HEK293 (cell line): ENCODE results near the gene ADRB1.

Source experiments
- CTCF ChIA-PET: fragments of 350-600 bp; formaldehyde crosslinking; extraction: SDS; loops from one replicate; lab custom pipeline; 2021; ENCODE audit warnings: antibody characterized with exemption; lab: Yijun Ruan, JAX
- POLR2A ChIA-PET: fragments of 300-600 bp; formaldehyde crosslinking; extraction: SDS; loops from one replicate; lab custom pipeline; 2020; ENCODE audit warnings: antibody characterized with exemption, inconsistent platforms; lab: Yijun Ruan, JAX
- H3K27ac ChIP-seq: fragments of 200-500 bp; sonication (Bioruptor generic); 2 replicates; pipeline ENCODE4 v1.5.1; 2014; ENCODE audit warnings: low read depth, low read length, control low read depth, inconsistent platforms; ENCODE audit errors: extremely low read depth
- H3K36me3 ChIP-seq, 2 experiments: fragments of 200-500 bp in 1 of 2; sonication (Bioruptor generic) in 1 of 2; 1 replicate in 1 of 2; 2 replicates in 1 of 2; pipeline ENCODE4 v1.5.1; 2014 to 2017; ENCODE audit warnings: inconsistent platforms in 2 of 2, low read length in 2 of 2; ENCODE audit not compliant: control insufficient read depth in 2 of 2, insufficient read depth in 1 of 2
- H3K4me1 ChIP-seq: fragments of 200-500 bp; sonication (Bioruptor generic); 2 replicates; pipeline ENCODE4 v1.5.1; 2014; ENCODE audit warnings: mild to moderate bottlenecking, low read length, inconsistent platforms; ENCODE audit not compliant: control insufficient read depth, insufficient read depth
- H3K4me3 ChIP-seq: 2 replicates; pipeline ENCODE4 v1.5.1; 2011; ENCODE audit warnings: low read depth, mild to moderate bottlenecking, control low read depth, low read length, moderate library complexity
- H3K9me3 ChIP-seq: fragments of 200-500 bp; sonication (Bioruptor generic); 2 replicates; pipeline ENCODE4 v1.5.1; 2014; ENCODE audit warnings: low read depth, low read length, inconsistent platforms; ENCODE audit not compliant: control insufficient read depth, insufficient read depth
- EGR2 ChIP-seq: fragments of 450-650 bp; formaldehyde crosslinking; IDR thresholded peaks from 2 replicates; pipeline ENCODE4 v1.5.1; 2016; ENCODE audit warnings: low read depth, missing biosample characterization, missing genetic modification characterization
- FEZF1 ChIP-seq: fragments of 450-650 bp; formaldehyde crosslinking; IDR thresholded peaks from 2 replicates; pipeline ENCODE4 v1.5.1; 2016; ENCODE audit warnings: missing biosample characterization, missing genetic modification characterization
- SCRT2 ChIP-seq: fragments of 450-650 bp; formaldehyde crosslinking; IDR thresholded peaks from 2 replicates; pipeline ENCODE4 v1.5.1; 2016; ENCODE audit warnings: missing biosample characterization, missing genetic modification characterization
- SP3 ChIP-seq: fragments of 450-650 bp; formaldehyde crosslinking; IDR thresholded peaks from 2 replicates; pipeline ENCODE4 v1.5.1; 2016; ENCODE audit warnings: missing biosample characterization, missing genetic modification characterization
- ZNF121 ChIP-seq: fragments of 450-650 bp; formaldehyde crosslinking; IDR thresholded peaks from 2 replicates; pipeline ENCODE4 v1.5.1; 2016; ENCODE audit warnings: missing biosample characterization, missing genetic modification characterization
- ZNF132 ChIP-seq: fragments of 450-650 bp; formaldehyde crosslinking; IDR thresholded peaks from 2 replicates; pipeline ENCODE4 v1.5.1; 2017; ENCODE audit warnings: missing biosample characterization, missing genetic modification characterization, borderline replicate concordance
- ZNF174 ChIP-seq: fragments of 450-650 bp; formaldehyde crosslinking; IDR thresholded peaks from 2 replicates; pipeline ENCODE4 v1.5.0; 2017; ENCODE audit warnings: missing biosample characterization, mild to moderate bottlenecking, missing genetic modification characterization
- ZNF175 ChIP-seq: fragments of 450-650 bp; formaldehyde crosslinking; IDR thresholded peaks from 2 replicates; pipeline ENCODE4 v1.5.1; 2016; ENCODE audit warnings: missing biosample characterization, missing genetic modification characterization
- ZNF184 ChIP-seq: fragments of 450-650 bp; IDR thresholded peaks from 2 replicates; pipeline ENCODE4 v1.5.1; 2018; ENCODE audit warnings: missing biosample characterization, mild to moderate bottlenecking, missing genetic modification characterization
- ZNF202 ChIP-seq: fragments of 450-650 bp; formaldehyde crosslinking; IDR thresholded peaks from 2 replicates; pipeline ENCODE4 v1.5.1; 2016; ENCODE audit warnings: missing biosample characterization, missing genetic modification characterization, borderline replicate concordance
- ZNF292 ChIP-seq: fragments of 450-650 bp; formaldehyde crosslinking; IDR thresholded peaks from 2 replicates; pipeline ENCODE4 v1.5.1; 2016; ENCODE audit warnings: low read depth, missing biosample characterization, missing genetic modification characterization, borderline replicate concordance
- ZNF324 ChIP-seq: fragments of 450-650 bp; formaldehyde crosslinking; IDR thresholded peaks from 2 replicates; pipeline ENCODE4 v1.5.1; 2016; ENCODE audit warnings: missing biosample characterization, missing genetic modification characterization
- ZNF391 ChIP-seq: fragments of 450-650 bp; formaldehyde crosslinking; IDR thresholded peaks from 2 replicates; pipeline ENCODE4 v1.5.1; 2016; ENCODE audit warnings: low read depth, missing biosample characterization, missing genetic modification characterization, borderline replicate concordance
- ZNF48 ChIP-seq: fragments of 450-650 bp; formaldehyde crosslinking; IDR thresholded peaks from 2 replicates; pipeline ENCODE4 v1.5.1; 2016; ENCODE audit warnings: missing biosample characterization, missing genetic modification characterization
- ZNF561 ChIP-seq: fragments of 450-650 bp; IDR thresholded peaks from 2 replicates; pipeline ENCODE4 v1.5.1; 2018; ENCODE audit warnings: missing biosample characterization, missing genetic modification characterization, borderline replicate concordance
- ZNF626 ChIP-seq: fragments of 450-650 bp; sonication (Bioruptor Pico); formaldehyde crosslinking; IDR thresholded peaks from 2 replicates; pipeline ENCODE4 v1.5.1; 2018; ENCODE audit warnings: missing biosample characterization, missing genetic modification characterization, inconsistent platforms
- ZNF660 ChIP-seq: fragments of 450-650 bp; IDR thresholded peaks from 2 replicates; pipeline ENCODE4 v1.5.1; 2018; ENCODE audit warnings: missing biosample characterization, mild to moderate bottlenecking, missing genetic modification characterization
- ZNF701 ChIP-seq: fragments of 450-650 bp; formaldehyde crosslinking; IDR thresholded peaks from 2 replicates; pipeline ENCODE4 v1.5.1; 2016; ENCODE audit warnings: missing biosample characterization, missing genetic modification characterization
- ZNF791 ChIP-seq: fragments of 450-650 bp; formaldehyde crosslinking; IDR thresholded peaks from 2 replicates; pipeline ENCODE4 v1.5.1; 2016; ENCODE audit warnings: missing biosample characterization, missing genetic modification characterization
- ZSCAN16 ChIP-seq: fragments of 450-650 bp; formaldehyde crosslinking; IDR thresholded peaks from 2 replicates; pipeline ENCODE4 v1.5.1; 2016; ENCODE audit warnings: missing biosample characterization, missing genetic modification characterization
- ZSCAN30 ChIP-seq: fragments of 450-650 bp; IDR thresholded peaks from 2 replicates; pipeline ENCODE4 v1.5.1; 2018; ENCODE audit warnings: missing biosample characterization, mild to moderate bottlenecking, missing genetic modification characterization, moderate library complexity
- TF ChIP-seq, protein P1 (sequence below): fragments of 450-650 bp; formaldehyde crosslinking; IDR thresholded peaks from 2 replicates; pipeline ENCODE4 v1.5.1; 2017; ENCODE audit warnings: missing biosample characterization, missing genetic modification characterization
- TF ChIP-seq, protein P2 (sequence below): fragments of 450-650 bp; formaldehyde crosslinking; IDR thresholded peaks from 2 replicates; pipeline ENCODE4 v1.5.1; 2016; ENCODE audit warnings: missing biosample characterization, missing genetic modification characterization, borderline replicate concordance
- TF ChIP-seq, protein P3 (sequence below): fragments of 450-650 bp; formaldehyde crosslinking; conservative IDR thresholded peaks from 2 replicates; pipeline ENCODE4 v1.5.1; 2016; ENCODE audit warnings: low read depth, missing biosample characterization, missing genetic modification characterization

ADRB1 gene

DNA sequence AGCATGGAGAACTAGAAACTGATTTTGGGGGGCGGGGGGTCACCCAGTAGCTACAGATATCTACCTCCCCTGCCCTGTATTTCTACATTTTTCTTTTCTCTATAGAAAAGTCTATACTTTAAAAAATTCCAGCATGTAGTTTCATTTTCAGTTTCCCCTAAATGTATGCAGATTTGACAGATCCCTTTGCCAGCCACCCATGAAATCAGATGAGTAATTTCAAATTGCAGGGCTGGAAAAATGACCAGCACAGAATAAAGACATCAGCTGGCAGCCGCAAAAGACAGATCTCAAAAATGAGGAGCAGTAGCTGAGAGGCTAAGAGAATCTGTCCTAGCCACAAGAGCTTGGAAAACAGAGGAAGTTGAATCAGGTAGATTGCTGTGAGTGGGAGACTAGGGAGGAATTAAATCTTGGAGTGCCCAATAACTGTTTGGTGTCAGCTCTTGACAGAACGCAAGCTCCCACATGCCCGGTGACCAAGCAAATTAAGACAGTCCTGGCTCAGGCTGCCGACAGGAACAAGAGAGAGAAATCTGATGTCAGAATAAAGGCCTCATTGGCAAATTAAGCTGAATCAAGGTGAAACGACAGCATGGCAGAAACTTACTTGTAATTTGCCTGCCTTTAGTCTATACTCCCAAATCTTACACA lies 24.5 kb downstream of the ADRB1 start:
- POLR2A ChIA-PET = no interaction called here
- Histone ChIP-seq H3K27ac (no peak overlapping the region), H3K4me1 (no peaks in the 10 kb centered on the region), H3K4me3 (no peak overlapping the region), H3K9me3 (no peaks in the 10 kb centered on the region), H3K36me3 (no peaks in the 10 kb centered on the region)
- CTCF ChIA-PET = interaction anchor here (0.5 to 2.3 kb wide), 4 partner anchors 9 to 419 kb away, joined by 3 to 9 read pairs (median 4); no protein-coding TSS in a partner anchor
- TF ChIP-seq ZNF292 (tag by site-specific recombination) = no peak
- TF ChIP-seq ZNF132 (tag by site-specific recombination) = no peak
- no peak for TF ChIP-seq ZNF175
- TF ChIP-seq ZNF701 (tag by site-specific recombination) = no peak
- no peak for TF ChIP-seq EGR2
- TF ChIP-seq ZNF561 (tag by site-specific recombination) = no peak
- no peak for TF ChIP-seq ZNF791 (tag by site-specific recombination)
- no peak for TF ChIP-seq ZSCAN16 (tag by site-specific recombination)
- TF ChIP-seq, protein P1, sequence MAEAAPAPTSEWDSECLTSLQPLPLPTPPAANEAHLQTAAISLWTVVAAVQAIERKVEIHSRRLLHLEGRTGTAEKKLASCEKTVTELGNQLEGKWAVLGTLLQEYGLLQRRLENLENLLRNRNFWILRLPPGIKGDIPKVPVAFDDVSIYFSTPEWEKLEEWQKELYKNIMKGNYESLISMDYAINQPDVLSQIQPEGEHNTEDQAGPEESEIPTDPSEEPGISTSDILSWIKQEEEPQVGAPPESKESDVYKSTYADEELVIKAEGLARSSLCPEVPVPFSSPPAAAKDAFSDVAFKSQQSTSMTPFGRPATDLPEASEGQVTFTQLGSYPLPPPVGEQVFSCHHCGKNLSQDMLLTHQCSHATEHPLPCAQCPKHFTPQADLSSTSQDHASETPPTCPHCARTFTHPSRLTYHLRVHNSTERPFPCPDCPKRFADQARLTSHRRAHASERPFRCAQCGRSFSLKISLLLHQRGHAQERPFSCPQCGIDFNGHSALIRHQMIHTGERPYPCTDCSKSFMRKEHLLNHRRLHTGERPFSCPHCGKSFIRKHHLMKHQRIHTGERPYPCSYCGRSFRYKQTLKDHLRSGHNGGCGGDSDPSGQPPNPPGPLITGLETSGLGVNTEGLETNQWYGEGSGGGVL = no peak
- no peak for TF ChIP-seq ZNF202

DNA sequence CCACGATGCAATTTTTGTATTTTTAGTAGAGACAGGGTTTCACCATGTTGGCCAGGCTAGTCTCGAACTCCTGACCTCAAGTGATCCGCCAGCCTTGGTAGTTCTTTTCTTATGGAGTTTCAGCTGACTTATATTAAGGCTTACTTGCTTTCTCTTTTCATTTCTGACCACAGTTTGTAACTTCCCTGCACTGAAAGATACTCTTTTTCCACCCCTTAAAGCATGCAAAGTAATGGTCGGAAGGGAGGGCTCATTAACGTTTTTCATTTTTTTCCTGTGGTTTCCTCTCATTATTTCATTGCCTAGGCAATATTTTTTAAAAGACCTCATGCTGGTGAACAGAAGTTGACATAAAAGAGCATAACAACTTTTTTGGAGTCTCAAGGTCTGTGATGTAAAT lies 27.0 kb downstream of the ADRB1 start:
- TF ChIP-seq ZNF391 (tag by site-specific recombination) (no peak), SCRT2 (tag by site-specific recombination) (no peak), ZNF121 (tag by site-specific recombination) (no peak), ZSCAN30 (tag by site-specific recombination) (no peak), ZNF184 (tag by site-specific recombination) (no peak), ZNF48 (tag by site-specific recombination) (no peak), FEZF1 (no peak), ZNF626 (no peak), ZNF660 (tag by site-specific recombination) (no peak), ZNF174 (no peak), SP3 (tag by site-specific recombination) (no peak), ZNF324 (tag by site-specific recombination) (no peak)
- TF ChIP-seq, protein P2, sequence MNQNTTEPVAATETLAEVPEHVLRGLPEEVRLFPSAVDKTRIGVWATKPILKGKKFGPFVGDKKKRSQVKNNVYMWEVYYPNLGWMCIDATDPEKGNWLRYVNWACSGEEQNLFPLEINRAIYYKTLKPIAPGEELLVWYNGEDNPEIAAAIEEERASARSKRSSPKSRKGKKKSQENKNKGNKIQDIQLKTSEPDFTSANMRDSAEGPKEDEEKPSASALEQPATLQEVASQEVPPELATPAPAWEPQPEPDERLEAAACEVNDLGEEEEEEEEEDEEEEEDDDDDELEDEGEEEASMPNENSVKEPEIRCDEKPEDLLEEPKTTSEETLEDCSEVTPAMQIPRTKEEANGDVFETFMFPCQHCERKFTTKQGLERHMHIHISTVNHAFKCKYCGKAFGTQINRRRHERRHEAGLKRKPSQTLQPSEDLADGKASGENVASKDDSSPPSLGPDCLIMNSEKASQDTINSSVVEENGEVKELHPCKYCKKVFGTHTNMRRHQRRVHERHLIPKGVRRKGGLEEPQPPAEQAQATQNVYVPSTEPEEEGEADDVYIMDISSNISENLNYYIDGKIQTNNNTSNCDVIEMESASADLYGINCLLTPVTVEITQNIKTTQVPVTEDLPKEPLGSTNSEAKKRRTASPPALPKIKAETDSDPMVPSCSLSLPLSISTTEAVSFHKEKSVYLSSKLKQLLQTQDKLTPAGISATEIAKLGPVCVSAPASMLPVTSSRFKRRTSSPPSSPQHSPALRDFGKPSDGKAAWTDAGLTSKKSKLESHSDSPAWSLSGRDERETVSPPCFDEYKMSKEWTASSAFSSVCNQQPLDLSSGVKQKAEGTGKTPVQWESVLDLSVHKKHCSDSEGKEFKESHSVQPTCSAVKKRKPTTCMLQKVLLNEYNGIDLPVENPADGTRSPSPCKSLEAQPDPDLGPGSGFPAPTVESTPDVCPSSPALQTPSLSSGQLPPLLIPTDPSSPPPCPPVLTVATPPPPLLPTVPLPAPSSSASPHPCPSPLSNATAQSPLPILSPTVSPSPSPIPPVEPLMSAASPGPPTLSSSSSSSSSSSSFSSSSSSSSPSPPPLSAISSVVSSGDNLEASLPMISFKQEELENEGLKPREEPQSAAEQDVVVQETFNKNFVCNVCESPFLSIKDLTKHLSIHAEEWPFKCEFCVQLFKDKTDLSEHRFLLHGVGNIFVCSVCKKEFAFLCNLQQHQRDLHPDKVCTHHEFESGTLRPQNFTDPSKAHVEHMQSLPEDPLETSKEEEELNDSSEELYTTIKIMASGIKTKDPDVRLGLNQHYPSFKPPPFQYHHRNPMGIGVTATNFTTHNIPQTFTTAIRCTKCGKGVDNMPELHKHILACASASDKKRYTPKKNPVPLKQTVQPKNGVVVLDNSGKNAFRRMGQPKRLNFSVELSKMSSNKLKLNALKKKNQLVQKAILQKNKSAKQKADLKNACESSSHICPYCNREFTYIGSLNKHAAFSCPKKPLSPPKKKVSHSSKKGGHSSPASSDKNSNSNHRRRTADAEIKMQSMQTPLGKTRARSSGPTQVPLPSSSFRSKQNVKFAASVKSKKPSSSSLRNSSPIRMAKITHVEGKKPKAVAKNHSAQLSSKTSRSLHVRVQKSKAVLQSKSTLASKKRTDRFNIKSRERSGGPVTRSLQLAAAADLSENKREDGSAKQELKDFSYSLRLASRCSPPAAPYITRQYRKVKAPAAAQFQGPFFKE (tag by site-specific recombination) = no peak
- TF ChIP-seq, protein P3, sequence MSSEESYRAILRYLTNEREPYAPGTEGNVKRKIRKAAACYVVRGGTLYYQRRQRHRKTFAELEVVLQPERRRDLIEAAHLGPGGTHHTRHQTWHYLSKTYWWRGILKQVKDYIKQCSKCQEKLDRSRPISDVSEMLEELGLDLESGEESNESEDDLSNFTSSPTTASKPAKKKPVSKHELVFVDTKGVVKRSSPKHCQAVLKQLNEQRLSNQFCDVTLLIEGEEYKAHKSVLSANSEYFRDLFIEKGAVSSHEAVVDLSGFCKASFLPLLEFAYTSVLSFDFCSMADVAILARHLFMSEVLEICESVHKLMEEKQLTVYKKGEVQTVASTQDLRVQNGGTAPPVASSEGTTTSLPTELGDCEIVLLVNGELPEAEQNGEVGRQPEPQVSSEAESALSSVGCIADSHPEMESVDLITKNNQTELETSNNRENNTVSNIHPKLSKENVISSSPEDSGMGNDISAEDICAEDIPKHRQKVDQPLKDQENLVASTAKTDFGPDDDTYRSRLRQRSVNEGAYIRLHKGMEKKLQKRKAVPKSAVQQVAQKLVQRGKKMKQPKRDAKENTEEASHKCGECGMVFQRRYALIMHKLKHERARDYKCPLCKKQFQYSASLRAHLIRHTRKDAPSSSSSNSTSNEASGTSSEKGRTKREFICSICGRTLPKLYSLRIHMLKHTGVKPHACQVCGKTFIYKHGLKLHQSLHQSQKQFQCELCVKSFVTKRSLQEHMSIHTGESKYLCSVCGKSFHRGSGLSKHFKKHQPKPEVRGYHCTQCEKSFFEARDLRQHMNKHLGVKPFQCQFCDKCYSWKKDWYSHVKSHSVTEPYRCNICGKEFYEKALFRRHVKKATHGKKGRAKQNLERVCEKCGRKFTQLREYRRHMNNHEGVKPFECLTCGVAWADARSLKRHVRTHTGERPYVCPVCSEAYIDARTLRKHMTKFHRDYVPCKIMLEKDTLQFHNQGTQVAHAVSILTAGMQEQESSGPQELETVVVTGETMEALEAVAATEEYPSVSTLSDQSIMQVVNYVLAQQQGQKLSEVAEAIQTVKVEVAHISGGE (tag by site-specific recombination) = no peak
- Histone ChIP-seq H3K9me3 (no peaks in the 10 kb centered on the region), H3K36me3 (no peaks in the 10 kb centered on the region), H3K4me1 (no peaks in the 10 kb centered on the region), H3K27ac (no peak overlapping the region), H3K4me3 (no peak overlapping the region)
- POLR2A ChIA-PET = no interaction called here
- CTCF ChIA-PET = no interaction called here
